Measurements from ENCODE around the gene ANKRD13D.

ANKRD13D gene

GRCh38 chr11:67278135-67278938 is 10.8 kb upstream of the ANKRD13D start:
- TF ChIP-seq CTCF (IDR thresholded peaks at IDR 0.05; ENCODE audit: low read depth, low read length): no peak
- Histone ChIP-seq H3K4me3 (ENCODE audit: low read depth, low read length) (no peak overlapping the region), H3K9me3 (ENCODE audit: severe bottlenecking) (no peaks in the 10 kb centered on the region), H3K27me3 (ENCODE audit: insufficient read depth, low read depth, severe bottlenecking) (no peaks in the 10 kb centered on the region), H3K27ac (peak overlapping the region; percentile 84), H3K36me3 (peaks cover 56% of the 10 kb centered on the region)
- DNase-seq: no peak

- Histone ChIP-seq H3K27ac (no peak overlapping the region), H3K27me3 (ENCODE audit: insufficient read depth, low read depth, severe bottlenecking) (no peaks in the 10 kb centered on the region), H3K4me3 (ENCODE audit: low read depth, low read length) (no peak overlapping the region), H3K36me3 (peaks cover 63% of the 10 kb centered on the region), H3K9me3 (ENCODE audit: severe bottlenecking) (no peaks in the 10 kb centered on the region)
- DNase-seq: no peak
- no peak for TF ChIP-seq CTCF (IDR thresholded peaks at IDR 0.05; ENCODE audit: low read depth, low read length)
Observed at GRCh38 chr11:67278939-67279588, 10.0 kb upstream of the ANKRD13D start.

GRCh38 chr11:67279589-67280340 is 9.3 kb upstream of the ANKRD13D start:
- H3K4me3 ChIP-seq (ENCODE audit: low read depth, low read length): no peak overlapping the region
- H3K27ac ChIP-seq: no peak overlapping the region
- no peak for TF ChIP-seq CTCF (IDR thresholded peaks at IDR 0.05; ENCODE audit: low read depth, low read length)
- H3K27me3 ChIP-seq (ENCODE audit: insufficient read depth, low read depth, severe bottlenecking): no peaks in the 10 kb centered on the region
- peaks cover 70% of the 10 kb centered on the region for H3K36me3 ChIP-seq
- no peaks in the 10 kb centered on the region for H3K9me3 ChIP-seq (ENCODE audit: severe bottlenecking)
- DNase-seq: no peak

GRCh38 chr11:67280341-67280787 is 8.7 kb upstream of the ANKRD13D start:
- Histone ChIP-seq H3K36me3 (peaks cover 76% of the 10 kb centered on the region), H3K27me3 (ENCODE audit: insufficient read depth, low read depth, severe bottlenecking) (no peaks in the 10 kb centered on the region), H3K9me3 (ENCODE audit: severe bottlenecking) (no peaks in the 10 kb centered on the region), H3K27ac (no peak overlapping the region), H3K4me3 (ENCODE audit: low read depth, low read length) (no peak overlapping the region)
- no peak for TF ChIP-seq CTCF (IDR thresholded peaks at IDR 0.05; ENCODE audit: low read depth, low read length)
- no peak for DNase-seq

GRCh38 chr11:67280788-67281551 is 8.1 kb upstream of the ANKRD13D start:
- Histone ChIP-seq H3K4me3 (ENCODE audit: low read depth, low read length) (no peak overlapping the region), H3K27me3 (ENCODE audit: insufficient read depth, low read depth, severe bottlenecking) (no peaks in the 10 kb centered on the region), H3K27ac (no peak overlapping the region), H3K36me3 (peaks cover 79% of the 10 kb centered on the region), H3K9me3 (ENCODE audit: severe bottlenecking) (no peaks in the 10 kb centered on the region)
- DNase-seq: no peak
- TF ChIP-seq CTCF (IDR thresholded peaks at IDR 0.05; ENCODE audit: low read depth, low read length): no peak
